ENCODE measurements around the gene SLC66A2. TPM values are rescaled to one million over a fixed set of nuclear protein-coding genes. Genes with fewer than 3 reads are reported as not detected.

Gene SLC66A2
- total and polyA plus RNA-seq, 10 of the 15 experiments (the other 5 are each of a cell fraction or from before 2014, with no cell fraction given): 0.69 to 42.5 (median 14.8) TPM

DNA sequence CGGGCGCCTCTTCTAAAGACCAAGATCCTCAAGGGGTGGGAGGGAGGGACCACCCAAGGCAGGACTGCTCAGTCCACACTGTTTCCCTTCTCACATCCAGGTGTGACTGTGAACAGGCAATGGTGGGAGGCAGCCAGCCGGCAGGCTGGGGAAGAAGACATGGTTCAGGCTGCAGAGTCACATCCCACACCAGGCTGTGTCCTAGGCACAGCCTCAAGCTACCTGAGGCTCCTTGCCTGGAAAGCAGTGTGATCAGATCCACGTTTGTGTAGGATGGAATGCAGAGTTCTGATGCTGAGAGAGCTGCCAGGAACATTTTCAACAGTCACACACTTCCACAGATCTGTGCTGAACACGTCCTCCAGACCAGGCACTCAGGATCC, 16.4 kb downstream of the SLC66A2 start:
- H4K20me1 ChIP-seq (ENCODE audit: control insufficient read depth, insufficient read depth): no peaks in the 10 kb centered on the region
- ChIA-PET POLR2A (no interaction called here), CTCF (no interaction called here), SMC1A (ENCODE audit: uncharacterized antibody, unreplicated experiment) (no interaction called here), RAD21 (ENCODE audit: unreplicated experiment) (no interaction called here)
- H3K36me3 ChIP-seq (ENCODE audit: control insufficient read depth in 2 of 2, insufficient read depth in 2 of 2, low read length in 1 of 2): peaks cover 3 to 5% of the 10 kb centered on the region in 2 experiments; a peak in 3 of 4 replicates
- in situ Hi-C loops (cut with MboI): no loop called here
- no peak for FAIRE-seq
- H3K9me3 ChIP-seq (replicated peaks; ENCODE audit: control insufficient read depth, insufficient read depth, low read length): peaks cover 8% of the 10 kb centered on the region
- WGBS (ENCODE audit: insufficient coverage, insufficient replicate concordance, low lambda C conversion rate, missing lambda C conversion rate): 90% methylated on average over 5 of the region's 5 CpGs
- DNase-seq (ENCODE audit: low read depth, low spot score): no peak
- H2AFZ ChIP-seq (ENCODE audit: control insufficient read depth, low read depth, low read length): no peak overlapping the region
- TF ChIP-seq, protein P1, sequence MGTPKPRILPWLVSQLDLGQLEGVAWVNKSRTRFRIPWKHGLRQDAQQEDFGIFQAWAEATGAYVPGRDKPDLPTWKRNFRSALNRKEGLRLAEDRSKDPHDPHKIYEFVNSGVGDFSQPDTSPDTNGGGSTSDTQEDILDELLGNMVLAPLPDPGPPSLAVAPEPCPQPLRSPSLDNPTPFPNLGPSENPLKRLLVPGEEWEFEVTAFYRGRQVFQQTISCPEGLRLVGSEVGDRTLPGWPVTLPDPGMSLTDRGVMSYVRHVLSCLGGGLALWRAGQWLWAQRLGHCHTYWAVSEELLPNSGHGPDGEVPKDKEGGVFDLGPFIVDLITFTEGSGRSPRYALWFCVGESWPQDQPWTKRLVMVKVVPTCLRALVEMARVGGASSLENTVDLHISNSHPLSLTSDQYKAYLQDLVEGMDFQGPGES (IDR thresholded peaks at IDR 0.05): no peak
- TF ChIP-seq ASH2L (IDR thresholded peaks at IDR 0.05; ENCODE audit: borderline replicate concordance, low read depth) (no peak), GABPA (IDR thresholded peaks at IDR 0.05; ENCODE audit: low read depth) (no peak), PAX5 (IDR thresholded peaks at IDR 0.05; ENCODE audit: borderline replicate concordance, low read depth, low read length) (no peak), IRF4 (IDR thresholded peaks at IDR 0.05; ENCODE audit: low read depth, low read length) (no peak), EGR1 (IDR thresholded peaks at IDR 0.05; ENCODE audit: borderline replicate concordance in 1 of 2, low read depth in 2 of 2, low read length in 2 of 2) (no peak), IKZF1 (conservative IDR thresholded peaks at IDR 0.05) (no peak), ETV6 (conservative IDR thresholded peaks at IDR 0.05 in 1 of 2, IDR thresholded peaks at IDR 0.05 in 1 of 2; ENCODE audit: borderline replicate concordance in 1 of 2, low read depth in 1 of 2) (no peak), SMC3 (IDR thresholded peaks at IDR 0.05; ENCODE audit: borderline replicate concordance, low read length) (no peak), KLF5 (IDR thresholded peaks at IDR 0.05; ENCODE audit: partially characterized antibody) (no peak), KAT2A (conservative IDR thresholded peaks at IDR 0.05; ENCODE audit: control insufficient read depth, low read depth, low read length) (no peak), CHD1 (IDR thresholded peaks at IDR 0.05; ENCODE audit: low read depth, low read length) (no peak), CEBPZ (IDR thresholded peaks at IDR 0.05; ENCODE audit: low read depth, low read length) (no peak)
- no peak overlapping the region for H3K9ac ChIP-seq (ENCODE audit: control insufficient read depth, insufficient read depth, low read length)
- no peaks in the 10 kb centered on the region for H3K4me1 ChIP-seq (ENCODE audit: control insufficient read depth, insufficient read depth, low read length)
- intact Hi-C loops (cut with micrococcal nuclease; ENCODE audit: unreplicated experiment): no loop called here
- H3K4me3 ChIP-seq: no peak overlapping the region
- ATAC-seq: no peak
- H3K27ac ChIP-seq (ENCODE audit: control insufficient read depth, insufficient read depth): no peak overlapping the region
- no TSS peak for BruUV-seq (replicated peaks)
- no peaks in the 10 kb centered on the region; the same call in 1 of the 2 replicates for H3K79me2 ChIP-seq (ENCODE audit: control insufficient read depth, insufficient read depth, low read length)
- H3K27me3 ChIP-seq (replicated peaks in 1 of 2; ENCODE audit: control insufficient read depth in 2 of 2, insufficient read depth in 2 of 2, low read length in 1 of 2): no peaks in the 10 kb centered on the region
- no peak overlapping the region for H3K4me2 ChIP-seq (ENCODE audit: control insufficient read depth, insufficient read depth)

Measured in GM12878 (cell line).